ENCODE data around the gene OXCT1.

Gene OXCT1

GRCh38 chr5:41747301-41747700 is 122.9 kb downstream of the OXCT1 start (continued):
- TF ChIP-seq ZNF311 (tag by site-specific recombination; IDR thresholded peaks at IDR 0.05; ENCODE audit: borderline replicate concordance) (0 out of 2 replicates have a peak, but pooled peaks have one; percentile 66), ZNF398 (tag by site-specific recombination; IDR thresholded peaks at IDR 0.05) (peak; percentile 43; the same call in 1 of the 2 replicates), ZNF621 (tag by site-specific recombination; IDR thresholded peaks at IDR 0.05) (no peak), ZNF280D (tag by site-specific recombination; IDR thresholded peaks at IDR 0.05) (no peak), ZNF37A (tag by site-specific recombination; IDR thresholded peaks at IDR 0.05) (peak; percentile 88), ZNF423 (tag by site-specific recombination; IDR thresholded peaks at IDR 0.05) (no peak), ZNF214 (tag by site-specific recombination; IDR thresholded peaks at IDR 0.05; ENCODE audit: borderline replicate concordance) (peak; percentile 81; the same call in 1 of the 2 replicates), ZSCAN30 (tag by site-specific recombination; IDR thresholded peaks at IDR 0.05) (peak; percentile 58; the same call in 1 of the 2 replicates), ZNF112 (tag by site-specific recombination; IDR thresholded peaks at IDR 0.05) (peak; percentile 94), IKZF3 (tag by site-specific recombination; IDR thresholded peaks at IDR 0.05) (peak; percentile 64; the same call in 1 of the 2 replicates), INSM2 (tag by site-specific recombination; IDR thresholded peaks at IDR 0.05) (0 out of 2 replicates have a peak, but pooled peaks have one; percentile 20), ZNF776 (tag by site-specific recombination; IDR thresholded peaks at IDR 0.05; ENCODE audit: borderline replicate concordance) (peak; percentile 98), ZNF549 (tag by site-specific recombination; IDR thresholded peaks at IDR 0.05) (peak; percentile 91), ZNF114 (tag by site-specific recombination; IDR thresholded peaks at IDR 0.05) (0 out of 2 replicates have a peak, but pooled peaks have one; percentile 70), PRDM6 (tag by site-specific recombination; IDR thresholded peaks at IDR 0.05) (peak; percentile 79), ZNF510 (tag by site-specific recombination; IDR thresholded peaks at IDR 0.05; ENCODE audit: insufficient replicate concordance) (peak; percentile 72), ZNF174 (tag by site-specific recombination; IDR thresholded peaks at IDR 0.05) (peak; percentile 93; the same call in 1 of the 2 replicates), ZNF350 (tag by site-specific recombination; IDR thresholded peaks at IDR 0.05) (peak; percentile 96), YY2 (tag by site-specific recombination; IDR thresholded peaks at IDR 0.05) (no peak), ZNF26 (tag by site-specific recombination; IDR thresholded peaks at IDR 0.05) (no peak), ZNF10 (tag by site-specific recombination; IDR thresholded peaks at IDR 0.05) (peak; percentile 52; the same call in 1 of the 2 replicates), ZNF513 (tag by site-specific recombination; IDR thresholded peaks at IDR 0.05) (peak; percentile 56), ZBTB44 (tag by site-specific recombination; IDR thresholded peaks at IDR 0.05) (peak; percentile 94), ZNF624 (tag by site-specific recombination; IDR thresholded peaks at IDR 0.05) (peak; percentile 95)

All from HEK293 (cell line).